HG03135 (cell line): ENCODE measurements around the gene TNNT2.

Experiments
- ATAC-seq: cut with Tn5 transposase; IDR thresholded peaks from one replicate; pipeline ENCODE4 v1.9.1; 2021; ENCODE audit warnings: mild to moderate bottlenecking, moderate library complexity; ENCODE audit not compliant: unreplicated experiment

TNNT2 gene

GRCh38 chr1:201404055-201404454 is 26.6 kb upstream of the TNNT2 start:
- ATAC-seq: no peak

- no peak for ATAC-seq
These were observed 25.9 kb upstream of the TNNT2 start for GRCh38 chr1:201403359-201403758.

- ATAC-seq: no peak
These were observed 24.2 kb upstream of the TNNT2 start for GRCh38 chr1:201401700-201402099.

- no peak for ATAC-seq
These were observed 23.4 kb upstream of the TNNT2 start for GRCh38 chr1:201400852-201401230.

GRCh38 chr1:201400212-201400851 is 22.9 kb upstream of the TNNT2 start:
- ATAC-seq: no peak

GRCh38 chr1:201399352-201400126 is 22.1 kb upstream of the TNNT2 start:
- no peak for ATAC-seq

GRCh38 chr1:201399018-201399351 is 21.5 kb upstream of the TNNT2 start, which contains the start of gene LAD1:
Gene LAD1, minus strand, starts transcription at chr1:201399324. Its CDS starts 18 bp downstream, at chr1:201399306.
- ATAC-seq: no peak

GRCh38 chr1:201397675-201398074 is 20.2 kb upstream of the TNNT2 start:
- no peak for ATAC-seq

GRCh38 chr1:201396861-201397464 is 19.5 kb upstream of the TNNT2 start:
- ATAC-seq: no peak

GRCh38 chr1:201395936-201396335 is 18.5 kb upstream of the TNNT2 start:
- no peak for ATAC-seq

GRCh38 chr1:201394591-201394990 is 17.1 kb upstream of the TNNT2 start:
- no peak for ATAC-seq

GRCh38 chr1:201393076-201393475 is 15.6 kb upstream of the TNNT2 start:
- ATAC-seq: no peak

GRCh38 chr1:201391651-201392511 is 14.4 kb upstream of the TNNT2 start:
- ATAC-seq: no peak

- no peak for ATAC-seq
These were observed 13.7 kb upstream of the TNNT2 start for GRCh38 chr1:201391225-201391624.

GRCh38 chr1:201389051-201389450 is 11.6 kb upstream of the TNNT2 start:
- ATAC-seq: no peak

GRCh38 chr1:201386208-201386607 is 8.7 kb upstream of the TNNT2 start:
- ATAC-seq: no peak

GRCh38 chr1:201385299-201385891 is 7.9 kb upstream of the TNNT2 start:
- ATAC-seq: no peak

GRCh38 chr1:201384406-201384782 is 6.9 kb upstream of the TNNT2 start:
- ATAC-seq: no peak

GRCh38 chr1:201383647-201384405 is 6.3 kb upstream of the TNNT2 start:
- no peak for ATAC-seq

GRCh38 chr1:201381130-201381529 is 3.6 kb upstream of the TNNT2 start:
- ATAC-seq: no peak
